HepG2 (cell line): Measurements from ENCODE around the gene MYO19. TPM values are rescaled to one million over a fixed set of nuclear protein-coding genes. Genes with fewer than 3 reads are reported as not detected.

Experiments
- ATAC-seq: fragments of 200-7000 bp; cut with Tn5 transposase; 3 replicates; pipeline ENCODE4 v1.9.1; 2020; ENCODE audit warnings: mild to moderate bottlenecking, moderate library complexity
- BruUV-seq: library from RNA; stranded (reverse); fragments of 400-500 nt; replicated peaks from 2 replicates; lab custom pipeline; 2021; lab: Mats Ljungman, UMichigan
- CTCF ChIA-PET: fragments of 300-600 bp; formaldehyde crosslinking; extraction: SDS; loops from one replicate; lab custom pipeline; 2021; ENCODE audit warnings: low total read pairs, inconsistent platforms, low intra/inter-chr PET ratio; lab: Yijun Ruan, JAX
- POLR2A ChIA-PET: fragments of 350-600 bp; sonication (Branson Sonifier 250); formaldehyde crosslinking; loops from one replicate; lab custom pipeline; 2020; ENCODE audit warnings: antibody characterized with exemption, inconsistent platforms; lab: Yijun Ruan, JAX
- DNase-seq: peaks from one replicate; pipeline ENCODE4 v3.0.0-alpha.2; 2015; ENCODE audit warnings: low spot score
- FAIRE-seq: peaks from 3 replicates; lab custom pipeline; 2011; peaks lifted over from hg19 to GRCh38; lab: Jason Lieb, UNC
- H2AFZ ChIP-seq: one replicate; pipeline ENCODE4 v1.6.1; 2011; ENCODE audit warnings: low read length, inconsistent platforms
- H3K27ac ChIP-seq: fragments of 300-600 bp; 3 replicates; pipeline ENCODE4 v1.8.0; 2011; ENCODE audit warnings: mixed run types, mild to moderate bottlenecking, mixed read lengths, low read length, inconsistent platforms; ENCODE audit not compliant: insufficient read depth; ENCODE audit errors: extremely low read length
- H3K27me3 ChIP-seq, 2 experiments: fragments of 200-600 bp in 1 of 2; 2 replicates in 1 of 2; 3 replicates in 1 of 2; pipeline versions ENCODE4 v1.6.0 to v1.8.0; 2011; ENCODE audit warnings: low read length in 2 of 2, mild to moderate bottlenecking in 2 of 2, moderate library complexity in 2 of 2, inconsistent platforms in 1 of 2; ENCODE audit not compliant: insufficient read depth in 2 of 2, control insufficient read depth in 1 of 2
- H3K36me3 ChIP-seq, 2 experiments: fragments of 200-600 bp in 1 of 2; replicated peaks in 1 of 2; 2 replicates in 1 of 2; 3 replicates in 1 of 2; pipeline versions ENCODE4 v1.5.1 to v1.8.0; 2011; ENCODE audit warnings: low read length in 2 of 2, inconsistent platforms in 1 of 2; ENCODE audit not compliant: insufficient read depth in 2 of 2, control insufficient read depth in 1 of 2
- H3K4me1 ChIP-seq: 2 replicates; pipeline ENCODE4 v1.5.1; 2012; ENCODE audit warnings: low read length, inconsistent platforms; ENCODE audit not compliant: insufficient read depth
- H3K4me2 ChIP-seq: 2 replicates; pipeline ENCODE4 v1.6.0; 2011; ENCODE audit warnings: low read depth, low read length, inconsistent platforms
- H3K4me3 ChIP-seq, 3 experiments: fragments of 200-600 bp in 1 of 3; sonication (generic), shearing (Covaris generic) in 1 of 3; replicated peaks in 1 of 3; 2 replicates each; pipeline ENCODE4 v1.5.1; 2011 to 2016; ENCODE audit warnings: low read length in 3 of 3, inconsistent platforms in 2 of 3, low read depth in 2 of 3, mild to moderate bottlenecking in 2 of 3, control low read depth in 1 of 3, mixed read lengths in 1 of 3; ENCODE audit not compliant: insufficient read depth in 1 of 3
- H3K79me2 ChIP-seq: one replicate; pipeline ENCODE4 v1.6.1; 2011; ENCODE audit warnings: low read length, inconsistent platforms; ENCODE audit not compliant: insufficient read depth
- H3K9ac ChIP-seq: 2 replicates; pipeline ENCODE4 v1.6.0; 2011; ENCODE audit warnings: mild to moderate bottlenecking, low read depth, low read length, inconsistent platforms; ENCODE audit not compliant: insufficient read depth
- H3K9me3 ChIP-seq: 2 replicates; pipeline ENCODE4 v1.5.1; 2012; ENCODE audit warnings: mild to moderate bottlenecking, low read length
- H4K20me1 ChIP-seq: 2 replicates; pipeline ENCODE4 v1.6.0; 2011; ENCODE audit warnings: inconsistent platforms, mild to moderate bottlenecking, low read length, moderate library complexity; ENCODE audit not compliant: insufficient read depth
- AHDC1 ChIP-seq: sonication (generic); formaldehyde crosslinking; IDR thresholded peaks from 2 replicates; pipeline ENCODE4 v1.5.1; 2020; ENCODE audit warnings: mild to moderate bottlenecking, missing genetic modification reagents, borderline replicate concordance
- CERS6 ChIP-seq: sonication (generic); formaldehyde crosslinking; IDR thresholded peaks from 2 replicates; pipeline ENCODE4 v1.5.0; 2020; ENCODE audit warnings: missing genetic modification reagents
- NFE2L2 ChIP-seq: fragments of 150-350 bp; IDR thresholded peaks from 2 replicates; pipeline ENCODE4 v1.6.1; 2014; ENCODE audit warnings: low read length
- ZNF12 ChIP-seq: sonication (generic); formaldehyde crosslinking; IDR thresholded peaks from 2 replicates; pipeline ENCODE4 v1.5.0; 2020; ENCODE audit warnings: missing genetic modification reagents
- WGBS: methylation state at CpG from one replicate; pipeline ENCODE4 v1.1.6; 2017; ENCODE audit warnings: low lambda C conversion rate; 5-methylcytosine and 5-hydroxymethylcytosine counted together
- in situ Hi-C: cut with HindIII; loops from 2 replicates; pipeline ENCODE4 v1.10.0; 2017; ENCODE audit warnings: low pct_unique_long_range_greater_than_20kb; ENCODE audit not compliant: extremely low pct_ligation_motif_present
- intact Hi-C: fragments of 100-400 bp; cut with micrococcal nuclease; formaldehyde crosslinking; loops from one replicate; pipeline ENCODE4 v1.10.0; 2022; ENCODE audit not compliant: unreplicated experiment
- polyA plus RNA-seq, 8 experiments: library from polyadenylated mRNA; depleted of rRNA in 3 of 8; stranded (reverse) in 7 of 8; unstranded in 1 of 8; fragments of >200 nt; fragmentation: Illumina TruSeq in 4 of 8; extraction: Trizol in 4 of 8; gene quantifications; 2 replicates each; pipeline versions ENCODE4 v1.2.1 to v1.2.3, GENCODE V29; 2011 to 2016; ENCODE audit warnings: low read depth in 4 of 8, missing spikeins in 1 of 8, mixed read lengths in 1 of 8; ENCODE audit not compliant: insufficient read depth in 1 of 8
- total RNA-seq, 5 experiments: library from RNA; depleted of rRNA; stranded (reverse); fragments of >200 nt; fragmentation: Illumina TruSeq; extraction: Trizol; gene quantifications; 2 replicates each; pipeline ENCODE4 v1.2.3, GENCODE V29; 2016; ENCODE audit warnings: low read depth in 1 of 5

The MYO19 gene
- total and polyA plus RNA-seq, 2 of the 13 experiments (the other 11 are each of a cell fraction or from before 2014, with no cell fraction given), result 75.7 to 82.3 TPM

- H3K79me2 ChIP-seq, result peaks cover 78% of the 10 kb centered on the region
- peaks cover 0 to 5% of the 10 kb centered on the region in 2 experiments; a peak in 1 of 5 replicates for H3K27me3 ChIP-seq
- no peaks in the 10 kb centered on the region; a peak in 1 of 5 replicates for H3K36me3 ChIP-seq
- peak overlapping the region in 2 of 3 experiments; percentile 91 to 97; a peak in 4 of 6 replicates for H3K4me3 ChIP-seq
- no peak for FAIRE-seq
- CTCF ChIA-PET, result no interaction called here
- peak overlapping the region; percentile 97 for H3K9ac ChIP-seq
- POLR2A ChIA-PET, result interaction anchor here (1.1 kb wide), 1 partner anchor 54 kb away, joined by 8 read pairs; the partner anchor contains the start of gene MRM1
- intact Hi-C loops (loop anchor here (5.0 kb wide), 1 partner anchor 45 kb away; the partner anchor contains the start of gene DHRS11), in situ Hi-C loops (no loop called here)
- H3K4me1 ChIP-seq, result peaks cover 31% of the 10 kb centered on the region
- peak overlapping the region; percentile 78 for H3K4me2 ChIP-seq
- H3K9me3 ChIP-seq, result no peaks in the 10 kb centered on the region
- H2AFZ ChIP-seq, result no peak overlapping the region
- TF ChIP-seq ZNF12 (CRISPR knock-in tag) (no peak), NFE2L2 (peak; percentile 18; the same call in 1 of the 2 replicates)
- no TSS peak for BruUV-seq
- H3K27ac ChIP-seq, result peak overlapping the region; percentile 100
- no peak for ATAC-seq
- peaks cover 31% of the 10 kb centered on the region for H4K20me1 ChIP-seq
- no peak for DNase-seq
Measured at GRCh38 chr17:36547776-36548175, 13.1 kb upstream of the MYO19 start.

- H3K4me1 ChIP-seq, result peaks cover 33% of the 10 kb centered on the region
- H3K4me2 ChIP-seq, result peak overlapping the region; percentile 78
- H2AFZ ChIP-seq, result no peak overlapping the region
- in situ Hi-C loops (no loop called here), intact Hi-C loops (loop anchor here (5.0 kb wide), 1 partner anchor 46 kb away; the partner anchor contains the start of gene DHRS11)
- no peak for ATAC-seq
- ChIA-PET POLR2A (interaction anchor here (0.9 to 4.2 kb wide), 4 partner anchors 7 to 55 kb away, joined by 3 to 107 read pairs (median 48); partner anchors contain the start of genes DHRS11, MRM1, MYO19 and PIGW), CTCF (no interaction called here)
- peak overlapping the region; percentile 97 for H3K9ac ChIP-seq
- H4K20me1 ChIP-seq, result peaks cover 31% of the 10 kb centered on the region
- 2% methylated on average over 7 of the region's 7 CpGs for WGBS
- no TSS peak for BruUV-seq
- no peak for FAIRE-seq
- H3K36me3 ChIP-seq, result no peaks in the 10 kb centered on the region; a peak in 1 of 5 replicates
- peaks cover 67% of the 10 kb centered on the region for H3K79me2 ChIP-seq
- H3K27ac ChIP-seq, result peak overlapping the region; percentile 100
- peak; percentile 72 for TF ChIP-seq NFE2L2
- no peak for TF ChIP-seq CERS6 (CRISPR knock-in tag)
- no peak for TF ChIP-seq AHDC1 (CRISPR knock-in tag)
- DNase-seq, result no peak
- H3K4me3 ChIP-seq, result peak overlapping the region; percentile 58 to 97 (median 91)
- no peaks in the 10 kb centered on the region for H3K9me3 ChIP-seq
- peaks cover 0 to 5% of the 10 kb centered on the region in 2 experiments; a peak in 1 of 5 replicates for H3K27me3 ChIP-seq
Measured at GRCh38 chr17:36546418-36547093, 11.9 kb upstream of the MYO19 start.
